ENCODE results near the gene MORN5.

The MORN5 gene

GRCh38 chr9:122138560-122139268 is 21.0 kb upstream of the MORN5 start:
- in situ Hi-C loops (cut with HindIII; ENCODE audit: low pct_ligation_motif_present, low pct_unique_long_range_greater_than_20kb, low sequenced_read_pairs), result no loop called here
- no peak for DNase-seq

- DNase-seq, result no peak
- in situ Hi-C loops (cut with HindIII; ENCODE audit: low pct_ligation_motif_present, low pct_unique_long_range_greater_than_20kb, low sequenced_read_pairs), result no loop called here
These were observed 19.1 kb upstream of the MORN5 start for GRCh38 chr9:122140368-122141193.

GRCh38 chr9:122141671-122142070 is 18.0 kb upstream of the MORN5 start:
- in situ Hi-C loops (cut with HindIII; ENCODE audit: low pct_ligation_motif_present, low pct_unique_long_range_greater_than_20kb, low sequenced_read_pairs), result no loop called here
- no peak for DNase-seq

GRCh38 chr9:122143296-122143695 is 16.4 kb upstream of the MORN5 start:
- no peak for DNase-seq
- in situ Hi-C loops (cut with HindIII; ENCODE audit: low pct_ligation_motif_present, low pct_unique_long_range_greater_than_20kb, low sequenced_read_pairs), result no loop called here

GRCh38 chr9:122143876-122144405 is 15.8 kb upstream of the MORN5 start:
- DNase-seq, result no peak
- in situ Hi-C loops (cut with HindIII; ENCODE audit: low pct_ligation_motif_present, low pct_unique_long_range_greater_than_20kb, low sequenced_read_pairs), result no loop called here

- in situ Hi-C loops (cut with HindIII; ENCODE audit: low pct_ligation_motif_present, low pct_unique_long_range_greater_than_20kb, low sequenced_read_pairs), result no loop called here
- DNase-seq, result no peak
These were observed 14.7 kb upstream of the MORN5 start for GRCh38 chr9:122144836-122145591.

GRCh38 chr9:122145592-122145863 is 14.2 kb upstream of the MORN5 start:
- DNase-seq, result no peak
- in situ Hi-C loops (cut with HindIII; ENCODE audit: low pct_ligation_motif_present, low pct_unique_long_range_greater_than_20kb, low sequenced_read_pairs), result no loop called here

- no peak for DNase-seq
- in situ Hi-C loops (cut with HindIII; ENCODE audit: low pct_ligation_motif_present, low pct_unique_long_range_greater_than_20kb, low sequenced_read_pairs), result no loop called here
These were observed 8.4 kb upstream of the MORN5 start for GRCh38 chr9:122151267-122151828.

- DNase-seq, result no peak
- in situ Hi-C loops (cut with HindIII; ENCODE audit: low pct_ligation_motif_present, low pct_unique_long_range_greater_than_20kb, low sequenced_read_pairs), result no loop called here
These were observed 3.9 kb upstream of the MORN5 start for GRCh38 chr9:122155796-122156195.

- DNase-seq, result peak; percentile 47
- in situ Hi-C loops (cut with HindIII; ENCODE audit: low pct_ligation_motif_present, low pct_unique_long_range_greater_than_20kb, low sequenced_read_pairs), result no loop called here
These were observed 1.5 kb upstream of the MORN5 start for GRCh38 chr9:122158202-122158601.

- no peak for DNase-seq
- in situ Hi-C loops (cut with HindIII; ENCODE audit: low pct_ligation_motif_present, low pct_unique_long_range_greater_than_20kb, low sequenced_read_pairs), result no loop called here
These were observed 178 bp downstream of the MORN5 start for GRCh38 chr9:122159925-122160246.

GRCh38 chr9:122162415-122162814 is 2.7 kb downstream of the MORN5 start:
- no peak for DNase-seq
- in situ Hi-C loops (cut with HindIII; ENCODE audit: low pct_ligation_motif_present, low pct_unique_long_range_greater_than_20kb, low sequenced_read_pairs), result no loop called here

GRCh38 chr9:122164286-122164685 is 4.6 kb downstream of the MORN5 start:
- in situ Hi-C loops (cut with HindIII; ENCODE audit: low pct_ligation_motif_present, low pct_unique_long_range_greater_than_20kb, low sequenced_read_pairs), result no loop called here
- DNase-seq, result no peak

GRCh38 chr9:122168356-122168755 is 8.6 kb downstream of the MORN5 start:
- in situ Hi-C loops (cut with HindIII; ENCODE audit: low pct_ligation_motif_present, low pct_unique_long_range_greater_than_20kb, low sequenced_read_pairs), result no loop called here
- no peak for DNase-seq

- in situ Hi-C loops (cut with HindIII; ENCODE audit: low pct_ligation_motif_present, low pct_unique_long_range_greater_than_20kb, low sequenced_read_pairs), result no loop called here
- DNase-seq, result no peak
These were observed 12.4 kb downstream of the MORN5 start for GRCh38 chr9:122172131-122172530.

GRCh38 chr9:122173670-122174069 is 14.0 kb downstream of the MORN5 start:
- in situ Hi-C loops (cut with HindIII; ENCODE audit: low pct_ligation_motif_present, low pct_unique_long_range_greater_than_20kb, low sequenced_read_pairs), result no loop called here
- DNase-seq, result no peak

- in situ Hi-C loops (cut with HindIII; ENCODE audit: low pct_ligation_motif_present, low pct_unique_long_range_greater_than_20kb, low sequenced_read_pairs), result no loop called here
- DNase-seq, result no peak
These were observed 17.2 kb downstream of the MORN5 start for GRCh38 chr9:122176916-122177315.

GRCh38 chr9:122179054-122179689 is 19.5 kb downstream of the MORN5 start:
- no peak for DNase-seq
- in situ Hi-C loops (cut with HindIII; ENCODE audit: low pct_ligation_motif_present, low pct_unique_long_range_greater_than_20kb, low sequenced_read_pairs), result no loop called here

GRCh38 chr9:122179690-122180074 is 20.0 kb downstream of the MORN5 start:
- DNase-seq, result no peak
- in situ Hi-C loops (cut with HindIII; ENCODE audit: low pct_ligation_motif_present, low pct_unique_long_range_greater_than_20kb, low sequenced_read_pairs), result no loop called here

Data from ACHN (cell line).